Activated CD8-positive, alpha-beta memory T cell treated with anti-CD3 and anti-CD28 coated beads, Interleukin-2, amount 10 ng/mL, durations not matched to agents 7 days and 5 days (primary cell): ENCODE results near the gene ZG16. TPM values are rescaled to one million over a fixed set of nuclear protein-coding genes. Genes with fewer than 3 reads are reported as not detected.
"Not testable (repeated sequence)": the region's sequence is repeated elsewhere in the genome, so short reads cannot be mapped to it uniquely, and the experiment has no call there.

Source experiments
- ATAC-seq: fragments of 150-1000 bp; cut with Tn5 transposase; one replicate; pipeline ENCODE4 v1.10.0; 2021; ENCODE audit warnings: moderate library complexity
- CTCF ChIA-PET: fragments of 350-600 bp; sonication (Branson Sonifier 250); formaldehyde crosslinking; loops from one replicate; lab custom pipeline; 2021; ENCODE audit warnings: antibody characterized with exemption; lab: Charles Lee
- DNase-seq: peaks from one replicate; pipeline ENCODE4 v3.0.0-alpha.2; 2020
- H3K27ac Mint-ChIP-seq: one replicate; pipeline ENCODE4 v1.8.0; 2021; ENCODE audit warnings: mild to moderate bottlenecking, mixed read lengths
- H3K27me3 Mint-ChIP-seq: one replicate; pipeline ENCODE4 v1.8.0; 2021; ENCODE audit warnings: mixed read lengths
- H3K36me3 Mint-ChIP-seq: one replicate; pipeline ENCODE4 v1.8.0; 2021; ENCODE audit warnings: mild to moderate bottlenecking, mixed read lengths
- H3K4me1 Mint-ChIP-seq: one replicate; pipeline ENCODE4 v1.8.0; 2021; ENCODE audit warnings: mixed read lengths
- H3K4me3 Mint-ChIP-seq: one replicate; pipeline ENCODE4 v1.8.0; 2021; ENCODE audit warnings: mild to moderate bottlenecking, moderate library complexity, mixed read lengths
- H3K9me3 Mint-ChIP-seq: one replicate; pipeline ENCODE4 v1.8.0; 2022; ENCODE audit warnings: low read depth, mixed read lengths
- total RNA-seq, 2 experiments: library from RNA; stranded (reverse); gene quantifications; one replicate each; pipeline ENCODE4 v1.2.3, GENCODE V29; 2021

The ZG16 gene
- total RNA-seq, 2 experiments from 2014 or later: not detected

- Mint-ChIP-seq H3K27ac (peak overlapping the region; percentile 69), H3K4me1 (peaks cover 42% of the 10 kb centered on the region), H3K36me3 (peaks cover 46% of the 10 kb centered on the region)
- H3K27me3 Mint-ChIP-seq, H3K9me3 Mint-ChIP-seq, H3K4me3 Mint-ChIP-seq, ATAC-seq, DNase-seq: not testable (repeated sequence)
- CTCF ChIA-PET: interaction anchor here (1.3 to 10.5 kb wide), 3 partner anchors 11 to 92 kb away, joined by 5 to 104 read pairs (median 8); no protein-coding TSS in a partner anchor
These were observed 15.1 kb downstream of the ZG16 start for GRCh38 chr16:29793153-29793552.

GRCh38 chr16:29794231-29794710 is 16.2 kb downstream of the ZG16 start:
- H3K27me3 Mint-ChIP-seq: no peaks in the 10 kb centered on the region
- peaks cover 40% of the 10 kb centered on the region for H3K4me1 Mint-ChIP-seq
- H3K27ac Mint-ChIP-seq: peak overlapping the region; percentile 27
- H3K9me3 Mint-ChIP-seq: no peaks in the 10 kb centered on the region
- H3K4me3 Mint-ChIP-seq: no peak overlapping the region
- no peak for DNase-seq
- no peak for ATAC-seq
- H3K36me3 Mint-ChIP-seq: peaks cover 55% of the 10 kb centered on the region
- CTCF ChIA-PET: interaction anchor here (1.0 to 2.1 kb wide), 6 partner anchors 9 to 93 kb away, joined by 3 to 8 read pairs (median 6); partner anchors contain the start of gene PAGR1

GRCh38 chr16:29802416-29802935 is 24.4 kb downstream of the ZG16 start:
- H3K4me1 Mint-ChIP-seq: peaks cover 23% of the 10 kb centered on the region
- no peak for ATAC-seq
- no peak overlapping the region for H3K27ac Mint-ChIP-seq
- H3K4me3 Mint-ChIP-seq: no peak overlapping the region
- no peak for DNase-seq
- peaks cover 52% of the 10 kb centered on the region for H3K36me3 Mint-ChIP-seq
- H3K9me3 Mint-ChIP-seq: no peaks in the 10 kb centered on the region
- H3K27me3 Mint-ChIP-seq: no peaks in the 10 kb centered on the region
- CTCF ChIA-PET: interaction anchor here (2.9 to 3.6 kb wide), 3 partner anchors 12 to 102 kb away, joined by 23 to 35 read pairs (median 29); partner anchors contain the start of genes KIF22 and PAGR1

GRCh38 chr16:29804020-29804419 is 26.0 kb downstream of the ZG16 start:
- ATAC-seq (no peak), DNase-seq (no peak)
- peak overlapping the region; percentile 94 for H3K4me3 Mint-ChIP-seq
- H3K9me3 Mint-ChIP-seq: no peaks in the 10 kb centered on the region
- H3K36me3 Mint-ChIP-seq: peaks cover 54% of the 10 kb centered on the region
- H3K27ac Mint-ChIP-seq: peak overlapping the region; percentile 96
- CTCF ChIA-PET: interaction anchor here (1.3 to 3.6 kb wide), 7 partner anchors 10 to 228 kb away, joined by 5 to 35 read pairs (median 11); partner anchors contain the start of genes KIF22 and PAGR1
- peaks cover 31% of the 10 kb centered on the region for H3K4me1 Mint-ChIP-seq
- H3K27me3 Mint-ChIP-seq: no peaks in the 10 kb centered on the region

- no peaks in the 10 kb centered on the region for H3K27me3 Mint-ChIP-seq
- CTCF ChIA-PET: interaction anchor here (1.3 to 3.6 kb wide), 7 partner anchors 11 to 228 kb away, joined by 5 to 35 read pairs (median 11); partner anchors contain the start of genes KIF22 and PAGR1
- H3K27ac Mint-ChIP-seq: peak overlapping the region; percentile 96
- peak; percentile 52 for DNase-seq
- H3K4me3 Mint-ChIP-seq: peak overlapping the region; percentile 94
- H3K9me3 Mint-ChIP-seq: no peaks in the 10 kb centered on the region
- H3K4me1 Mint-ChIP-seq: peaks cover 35% of the 10 kb centered on the region
- peaks cover 50% of the 10 kb centered on the region for H3K36me3 Mint-ChIP-seq
- no peak for ATAC-seq
These were observed 26.6 kb downstream of the ZG16 start for GRCh38 chr16:29804455-29805231.

- no peaks in the 10 kb centered on the region for H3K9me3 Mint-ChIP-seq
- CTCF ChIA-PET: interaction anchor here (2.0 to 3.6 kb wide), 3 partner anchors 15 to 105 kb away, joined by 11 to 35 read pairs (median 29); partner anchors contain the start of gene KIF22
- H3K27me3 Mint-ChIP-seq: no peaks in the 10 kb centered on the region
- peak overlapping the region; percentile 94 for H3K4me3 Mint-ChIP-seq
- DNase-seq (peak; percentile 99), ATAC-seq (peak; percentile 70)
- peaks cover 43% of the 10 kb centered on the region for H3K4me1 Mint-ChIP-seq
- H3K36me3 Mint-ChIP-seq: peaks cover 57% of the 10 kb centered on the region
- peak overlapping the region; percentile 96 for H3K27ac Mint-ChIP-seq
These were observed 27.4 kb downstream of the ZG16 start for GRCh38 chr16:29805232-29806098.

- Mint-ChIP-seq H3K27ac (peak within 1 kb of the TSS; percentile 99), H3K4me3 (peak within 1 kb of the TSS; percentile 96), H3K27me3 (no peaks in the 10 kb centered on the region), H3K9me3 (no peaks in the 10 kb centered on the region), H3K4me1 (peaks cover 50% of the 10 kb centered on the region), H3K36me3 (peaks cover 58% of the 10 kb centered on the region)
- CTCF ChIA-PET: interaction anchor here (3.0 to 3.6 kb wide), 3 partner anchors 13 to 105 kb away, joined by 16 to 87 read pairs (median 37); partner anchors contain the start of genes KIF22, MVP and PAGR1
- ATAC-seq (no peak), DNase-seq (no peak)
These were observed 28.1 kb downstream of the ZG16 start, which contains the start of gene MAZ for GRCh38 chr16:29806099-29806579. Gene MAZ (plus strand): TSS chr16:29806529. CDS start chr16:29806702, 173 bp downstream.

- peak overlapping the region; percentile 99 for H3K27ac Mint-ChIP-seq
- CTCF ChIA-PET: interaction anchor here (1.1 to 3.6 kb wide), 9 partner anchors 11 to 248 kb away, joined by 3 to 87 read pairs (median 9); partner anchors contain the start of genes KIF22, MVP and PAGR1
These were observed 28.8 kb downstream of the ZG16 start for GRCh38 chr16:29806641-29807425.

GRCh38 chr16:29807426-29808218 is 29.6 kb downstream of the ZG16 start:
- Mint-ChIP-seq H3K4me3 (peak overlapping the region; percentile 96), H3K27me3 (peaks cover 9% of the 10 kb centered on the region), H3K4me1 (peaks cover 56% of the 10 kb centered on the region), H3K27ac (peak overlapping the region; percentile 99), H3K9me3 (no peaks in the 10 kb centered on the region), H3K36me3 (peaks cover 49% of the 10 kb centered on the region)
- peak; percentile 28 for ATAC-seq
- DNase-seq: peak; percentile 95
- CTCF ChIA-PET: interaction anchor here (0.7 to 3.6 kb wide), 15 partner anchors 11 to 247 kb away, joined by 3 to 87 read pairs (median 5); partner anchors contain the start of genes KIF22, MVP and PAGR1

More at GRCh38 chr16:29806641-29807425, 28.8 kb downstream of the ZG16 start:
- Mint-ChIP-seq H3K9me3 (no peaks in the 10 kb centered on the region), H3K4me3 (peak overlapping the region; percentile 96), H3K27me3 (peaks cover 3% of the 10 kb centered on the region), H3K4me1 (peaks cover 55% of the 10 kb centered on the region), H3K36me3 (peaks cover 52% of the 10 kb centered on the region)
- DNase-seq (peak; percentile 82), ATAC-seq (no peak)

- ATAC-seq (peak; percentile 10), DNase-seq (peak; percentile 75)
- Mint-ChIP-seq H3K4me3 (peak overlapping the region; percentile 96), H3K27ac (peak overlapping the region; percentile 99), H3K36me3 (peaks cover 47% of the 10 kb centered on the region), H3K9me3 (no peaks in the 10 kb centered on the region), H3K27me3 (peaks cover 12% of the 10 kb centered on the region), H3K4me1 (peaks cover 54% of the 10 kb centered on the region)
- CTCF ChIA-PET: interaction anchor here (0.6 to 3.6 kb wide), 16 partner anchors 11 to 247 kb away, joined by 3 to 87 read pairs (median 4); partner anchors contain the start of genes KIF22, MVP, PAGR1 and TAOK2
These were observed 30.3 kb downstream of the ZG16 start for GRCh38 chr16:29808219-29808900.
